ENCODE data around the gene CDK5R1. TPM values are rescaled to one million over a fixed set of nuclear protein-coding genes. Genes with fewer than 3 reads are reported as not detected.

CDK5R1 gene
- total RNA-seq (3.9 and 6.1 TPM in 2 replicates), polyA plus RNA-seq (1.5 and 1.6 TPM in 2 replicates), polyA minus RNA-seq (1.6 and 2.1 TPM in 2 replicates), Bru-seq, nascent RNA (percentile 59 among the genes with signal in this experiment), BruChase-seq, experiment 1, labeled RNA remaining after a 6-hour chase (percentile 57 among the genes with signal in this experiment), BruChase-seq, experiment 2, labeled RNA remaining after a 2-hour chase (percentile 82 among the genes with signal in this experiment)
- 0.93 and 1.1 TPM in 2 replicates for polyA plus RNA-seq (2011; cell fraction: cytosol; rRNA removed)
- polyA plus RNA-seq (2011; cell fraction: nucleus; rRNA removed): 2.9 and 3.0 TPM in 2 replicates
- 2.7 and 3.8 TPM in 2 replicates for polyA plus RNA-seq (2012)
- polyA minus RNA-seq (2011; cell fraction: cytosol; rRNA and poly(A)+ RNA removed): 0.31 TPM
- 1.4 and 1.8 TPM in 2 replicates for polyA minus RNA-seq (2011; cell fraction: nucleus; rRNA and poly(A)+ RNA removed)
- long read RNA-seq, full-length matches to known transcripts: 2 of 5 reads
- long read RNA-seq, partial matches to known transcripts: 0 of 5 reads
- long read RNA-seq, other reads (novel, unspliced or antisense): 3 of 5 reads

- intact Hi-C loops (cut with micrococcal nuclease) (loop anchor here (1.0 to 10.0 kb wide), 3 partner anchors 32 to 508 kb away; partner anchors contain the start of gene SPACA3), dilution Hi-C loops (cut with MboI; ENCODE audit: extremely low pct_ligation_motif_present, low sequenced_read_pairs) (no loop called here)
- H3K27ac ChIP-seq (ENCODE audit: insufficient read depth, low read depth, low read length): peak within 1 kb of the TSS; percentile 50
- H3K27me3 ChIP-seq (ENCODE audit: control insufficient read depth in 2 of 2, insufficient read depth in 2 of 2, low read length in 2 of 2): no peaks in the 10 kb centered on the region
- peak within 1 kb of the TSS; percentile 67 for H2AFZ ChIP-seq (ENCODE audit: low read depth, low read length)
- H3K4me1 ChIP-seq (ENCODE audit: control insufficient read depth, extremely low read depth, insufficient read depth, low read length): peaks cover 6% of the 10 kb centered on the region
- FAIRE-seq (no peak), DNase-seq (ENCODE audit: low read depth, low spot score) (peak; percentile 54)
- H3K4me2 ChIP-seq (ENCODE audit: insufficient read depth, low read length): peak within 1 kb of the TSS; percentile 81
- peak within 1 kb of the TSS; percentile 53 for H3K9ac ChIP-seq (replicated peaks; ENCODE audit: extremely low read depth, insufficient read depth, low read length)
- no peak for TF ChIP-seq CTCF (IDR thresholded peaks at IDR 0.05; ENCODE audit: extremely low read depth in 1 of 2, insufficient read depth in 1 of 2, low read depth in 1 of 2, low read length in 2 of 2)
- peak; percentile 6 for TF ChIP-seq POLR2AphosphoS5 (IDR thresholded peaks at IDR 0.05; ENCODE audit: insufficient read depth, low read depth, low read length)
- no peaks in the 10 kb centered on the region for H3K9me3 ChIP-seq (replicated peaks; ENCODE audit: control insufficient read depth, insufficient read depth, low read length)
- H3K36me3 ChIP-seq (ENCODE audit: control insufficient read depth in 2 of 2, extremely low read depth in 1 of 2, insufficient read depth in 2 of 2, low read length in 2 of 2): peaks cover 0 to 1% of the 10 kb centered on the region in 2 experiments
- no peaks in the 10 kb centered on the region for H3K9me1 ChIP-seq (replicated peaks; ENCODE audit: control insufficient read depth, extremely low read depth, insufficient read depth, low read length)
- peak within 1 kb of the TSS; percentile 47 to 66 (median 60) for H3K4me3 ChIP-seq (replicated peaks in 1 of 3; ENCODE audit: insufficient read depth in 1 of 3, low read depth in 1 of 3, low read length in 3 of 3)
- ChIA-PET POLR2A (interaction anchor here (0.7 to 1.5 kb wide), 3 partner anchors 43 to 268 kb away, joined by 3 read pairs; partner anchors contain the start of gene PSMD11), CTCF (interaction anchor here (0.8 to 6.6 kb wide), 13 partner anchors 13 to 1264 kb away, joined by 3 to 41 read pairs (median 3); partner anchors contain the start of genes MYO1D and PSMD11)
- H3K79me2 ChIP-seq (ENCODE audit: control insufficient read depth, insufficient read depth, low read length): peaks cover 2% of the 10 kb centered on the region
- no peaks in the 10 kb centered on the region for H4K20me1 ChIP-seq (replicated peaks; ENCODE audit: control insufficient read depth, extremely low read depth, insufficient read depth, low read length)
- no TSS peak for BruUV-seq (replicated peaks)
These were observed at the start of gene CDK5R1 for GRCh38 chr17:32486701-32487472. CDK5R1 (plus strand) TSS chr17:32486993; CDS start chr17:32487621, 628 bp downstream.

Measured in endothelial cell of umbilical vein (primary cell).